Measurements from ENCODE around the gene ENDOV.

DNA sequence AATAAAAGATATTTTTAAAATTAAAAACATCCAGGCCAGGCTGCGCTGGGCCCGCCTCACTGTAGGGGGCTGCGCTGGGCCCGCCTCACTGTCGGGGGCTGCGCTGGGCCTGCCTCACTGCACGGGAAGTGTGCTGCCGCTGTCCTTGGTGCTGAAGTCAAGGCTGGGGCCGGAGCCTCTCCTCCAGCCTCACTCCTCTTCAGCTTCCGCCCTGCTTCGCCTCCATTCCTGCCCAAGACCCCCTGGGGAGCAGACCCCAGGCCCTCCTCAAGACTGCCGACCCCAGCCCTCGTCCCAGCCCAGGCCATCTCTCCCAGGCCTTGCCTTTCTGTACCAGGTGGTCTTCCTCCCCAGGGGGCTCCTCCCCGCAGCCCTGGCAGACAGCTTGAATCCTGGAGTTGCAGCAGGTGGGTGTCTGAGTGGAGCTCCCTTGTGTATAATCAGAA, 26.2 kb downstream of the ENDOV start:
- TF ChIP-seq, protein P1, sequence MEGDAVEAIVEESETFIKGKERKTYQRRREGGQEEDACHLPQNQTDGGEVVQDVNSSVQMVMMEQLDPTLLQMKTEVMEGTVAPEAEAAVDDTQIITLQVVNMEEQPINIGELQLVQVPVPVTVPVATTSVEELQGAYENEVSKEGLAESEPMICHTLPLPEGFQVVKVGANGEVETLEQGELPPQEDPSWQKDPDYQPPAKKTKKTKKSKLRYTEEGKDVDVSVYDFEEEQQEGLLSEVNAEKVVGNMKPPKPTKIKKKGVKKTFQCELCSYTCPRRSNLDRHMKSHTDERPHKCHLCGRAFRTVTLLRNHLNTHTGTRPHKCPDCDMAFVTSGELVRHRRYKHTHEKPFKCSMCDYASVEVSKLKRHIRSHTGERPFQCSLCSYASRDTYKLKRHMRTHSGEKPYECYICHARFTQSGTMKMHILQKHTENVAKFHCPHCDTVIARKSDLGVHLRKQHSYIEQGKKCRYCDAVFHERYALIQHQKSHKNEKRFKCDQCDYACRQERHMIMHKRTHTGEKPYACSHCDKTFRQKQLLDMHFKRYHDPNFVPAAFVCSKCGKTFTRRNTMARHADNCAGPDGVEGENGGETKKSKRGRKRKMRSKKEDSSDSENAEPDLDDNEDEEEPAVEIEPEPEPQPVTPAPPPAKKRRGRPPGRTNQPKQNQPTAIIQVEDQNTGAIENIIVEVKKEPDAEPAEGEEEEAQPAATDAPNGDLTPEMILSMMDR (conservative IDR thresholded peaks at IDR 0.05; ENCODE audit: low read depth, low read length), result no peak
- TF ChIP-seq EZH2 (IDR thresholded peaks at IDR 0.05; ENCODE audit: borderline replicate concordance, low read depth, low read length, poor library complexity, severe bottlenecking), result no peak
